ENCODE data around the gene PSMA7. TPM values are rescaled to one million over a fixed set of nuclear protein-coding genes. Genes with fewer than 3 reads are reported as not detected.
"Not testable (repeated sequence)": the region's sequence is repeated elsewhere in the genome, so short reads cannot be mapped to it uniquely, and the experiment has no call there.

PSMA7 gene
- total RNA-seq, 1 donor from 2014 or later, result 258 TPM

GRCh38 chr20:62156592-62157386, 13.6 kb upstream of the PSMA7 start:
- DNase-seq (ENCODE audit: low spot score), result no peak

DNA sequence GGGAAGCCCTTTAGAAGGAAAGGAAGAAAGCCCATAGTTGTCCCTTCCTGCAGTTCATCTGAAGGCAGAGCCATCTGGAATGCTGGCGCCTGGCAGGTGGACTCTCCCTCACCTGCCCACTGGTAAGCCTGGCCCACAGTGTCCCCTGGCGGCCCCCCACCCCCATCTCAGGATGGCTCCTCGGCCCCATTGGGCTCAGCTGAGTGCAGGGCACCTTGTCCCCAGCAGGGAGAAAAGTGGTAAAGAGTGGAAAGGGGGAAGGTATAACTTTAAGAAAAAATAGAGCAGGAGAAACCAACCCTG, 13.0 kb upstream of the PSMA7 start:
- DNase-seq (ENCODE audit: low spot score), result no peak

GRCh38 chr20:62155428-62156253, 12.4 kb upstream of the PSMA7 start:
- DNase-seq (ENCODE audit: low spot score), result no peak

- no peak for DNase-seq (ENCODE audit: low spot score)
Observed at GRCh38 chr20:62151835-62152364, 8.7 kb upstream of the PSMA7 start.

DNA sequence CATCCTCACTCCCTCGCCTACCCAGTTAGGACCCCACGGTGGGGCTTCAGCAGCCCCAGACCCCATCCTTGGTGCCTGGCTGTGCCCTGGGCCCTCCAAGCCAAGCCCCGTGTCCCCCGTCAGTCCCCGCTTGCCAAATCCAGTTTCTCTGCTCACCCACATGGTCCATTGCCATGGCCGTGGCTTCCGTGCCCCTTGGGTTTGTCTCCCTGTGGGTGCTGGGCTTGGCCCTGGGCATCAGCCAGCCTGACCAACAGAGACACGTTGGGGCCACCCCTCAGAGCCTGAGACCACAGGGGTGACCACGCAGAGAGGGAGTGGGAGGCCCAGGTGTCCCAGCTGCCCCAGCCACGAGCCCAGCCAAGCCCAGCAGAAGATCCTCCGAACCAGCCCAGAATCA, 8.0 kb upstream of the PSMA7 start:
- DNase-seq (ENCODE audit: low spot score), result no peak

GRCh38 chr20:62150310-62150575, 7.0 kb upstream of the PSMA7 start:
- no peak for DNase-seq (ENCODE audit: low spot score)

GRCh38 chr20:62149532-62150309, 6.5 kb upstream of the PSMA7 start:
- no peak for DNase-seq (ENCODE audit: low spot score)

- DNase-seq (ENCODE audit: low spot score), result no peak
Observed at GRCh38 chr20:62148908-62149314, 5.7 kb upstream of the PSMA7 start.

DNA sequence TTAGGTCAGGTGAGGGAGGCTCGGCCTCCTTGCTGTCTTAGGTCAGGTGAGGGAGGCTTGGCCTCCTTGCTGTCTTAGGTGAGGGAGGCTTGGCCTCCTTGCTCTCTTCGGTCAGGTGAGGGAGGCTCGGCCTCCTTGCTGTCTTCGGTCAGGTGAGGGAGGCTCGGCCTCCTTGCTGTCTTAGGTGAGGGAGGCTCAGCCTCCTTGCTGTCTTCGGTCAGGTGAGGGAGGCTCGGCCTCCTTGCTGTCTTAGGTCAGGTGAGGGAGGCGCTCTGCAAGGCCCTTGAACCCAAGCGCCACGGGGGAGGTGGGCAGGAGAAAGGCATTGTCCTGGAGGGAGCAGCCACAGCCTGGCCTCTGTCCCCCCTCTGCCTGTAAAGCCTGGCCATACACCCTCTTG, 5.2 kb upstream of the PSMA7 start:
- DNase-seq (ENCODE audit: low spot score), result not testable (repeated sequence)

GRCh38 chr20:62147528-62147927, 4.3 kb upstream of the PSMA7 start:
- no peak for DNase-seq (ENCODE audit: low spot score)

DNA sequence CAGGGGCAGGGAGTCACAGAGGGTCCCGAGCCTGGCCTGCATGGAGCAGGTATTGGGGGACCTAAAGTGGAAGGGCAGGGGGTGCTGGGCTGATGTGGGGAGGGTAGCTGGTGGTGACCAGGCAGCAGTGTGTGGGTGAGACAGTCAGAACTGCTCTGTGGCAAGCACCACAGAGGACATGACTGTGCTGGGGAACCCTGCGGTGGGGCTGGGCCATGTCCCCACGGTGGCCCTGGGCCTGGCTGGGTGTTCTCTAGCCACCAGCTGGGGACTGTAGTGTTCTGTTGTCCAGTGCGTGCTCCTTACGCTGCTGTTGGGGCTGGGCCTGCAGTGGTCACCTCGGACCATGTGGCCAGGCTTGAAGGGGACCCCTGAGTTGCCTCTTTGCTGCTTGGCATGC, 3.9 kb upstream of the PSMA7 start:
- no peak for DNase-seq (ENCODE audit: low spot score)

DNA sequence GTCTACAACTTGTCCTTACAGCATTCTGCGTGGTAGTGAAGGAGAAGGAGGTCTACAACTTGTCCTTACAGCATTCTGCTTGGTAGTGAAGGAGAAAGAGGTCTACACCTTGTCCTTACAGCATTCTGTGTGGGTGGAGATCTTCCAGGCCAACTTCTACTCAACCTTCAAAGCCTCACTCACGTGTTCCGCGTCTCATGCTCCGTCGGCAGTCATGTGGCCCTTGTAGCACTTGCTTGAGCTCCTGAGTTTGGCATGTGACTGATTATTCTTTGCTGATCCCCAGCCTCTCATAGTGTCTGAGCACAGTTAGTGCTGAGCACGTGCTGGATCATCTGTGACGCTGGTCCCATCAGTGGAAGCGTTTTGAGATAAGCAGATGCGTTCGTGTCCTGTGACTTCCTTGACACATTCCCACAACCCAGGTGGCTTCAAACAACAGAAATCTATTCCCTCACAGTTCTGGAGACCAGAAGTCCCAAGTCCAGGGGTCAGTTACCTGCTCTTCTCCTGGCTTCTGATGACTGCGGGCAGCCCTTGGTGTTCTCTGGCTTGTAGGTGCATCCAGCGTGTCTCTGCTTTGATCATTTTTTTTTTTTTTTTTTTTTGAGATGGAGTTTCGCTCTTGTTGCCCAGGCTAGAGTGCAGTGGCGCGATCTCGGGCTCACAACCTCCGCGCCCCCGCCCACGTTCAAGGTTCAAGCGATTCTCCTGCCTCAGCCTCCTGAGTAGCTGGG, 3.0 kb upstream of the PSMA7 start:
- DNase-seq (ENCODE audit: low spot score), result no peak

DNA sequence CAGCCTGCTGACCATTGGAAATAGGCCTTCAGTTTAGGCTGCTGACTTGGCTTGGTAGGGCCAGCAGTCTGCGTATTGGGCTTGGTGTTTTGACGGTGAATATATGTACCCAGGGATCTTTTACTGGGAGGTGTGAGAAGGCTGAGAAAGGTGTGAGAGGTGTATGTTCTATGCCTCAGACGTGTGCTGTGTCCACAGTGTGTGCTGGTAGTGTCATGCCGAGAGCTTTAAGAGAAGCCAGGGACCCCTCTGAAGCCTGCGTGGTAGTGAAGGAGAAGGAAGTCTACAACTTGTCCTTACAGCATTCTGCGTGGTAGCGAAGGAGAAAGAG, 2.5 kb upstream of the PSMA7 start:
- no peak for DNase-seq (ENCODE audit: low spot score)

GRCh38 chr20:62143957-62144825, 997 bp upstream of the PSMA7 start:
- no peak for DNase-seq (ENCODE audit: low spot score)

GRCh38 chr20:62142252-62143080, 728 bp downstream of the PSMA7 start:
- no peak for DNase-seq (ENCODE audit: low spot score)

GRCh38 chr20:62141397-62142251, 1.6 kb downstream of the PSMA7 start:
- no peak for DNase-seq (ENCODE audit: low spot score)

DNA sequence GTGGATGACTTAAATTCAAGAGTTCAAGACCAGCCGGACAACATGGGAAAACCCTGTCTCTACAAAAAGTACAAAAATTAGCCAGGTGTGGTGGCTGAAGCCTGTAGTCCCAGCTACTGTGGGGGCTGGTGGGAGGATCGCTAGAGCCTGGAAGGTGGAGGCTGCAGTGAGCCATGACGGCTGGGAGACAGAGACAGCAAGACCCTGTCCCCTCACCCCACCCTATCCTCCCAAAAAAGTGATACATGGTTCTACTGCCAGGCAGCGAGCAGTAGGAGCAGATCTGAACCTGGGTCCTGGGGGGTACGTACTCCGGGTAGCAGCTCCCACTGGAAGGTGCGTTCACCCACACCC, 2.2 kb downstream of the PSMA7 start:
- no peak for DNase-seq (ENCODE audit: low spot score)

DNA sequence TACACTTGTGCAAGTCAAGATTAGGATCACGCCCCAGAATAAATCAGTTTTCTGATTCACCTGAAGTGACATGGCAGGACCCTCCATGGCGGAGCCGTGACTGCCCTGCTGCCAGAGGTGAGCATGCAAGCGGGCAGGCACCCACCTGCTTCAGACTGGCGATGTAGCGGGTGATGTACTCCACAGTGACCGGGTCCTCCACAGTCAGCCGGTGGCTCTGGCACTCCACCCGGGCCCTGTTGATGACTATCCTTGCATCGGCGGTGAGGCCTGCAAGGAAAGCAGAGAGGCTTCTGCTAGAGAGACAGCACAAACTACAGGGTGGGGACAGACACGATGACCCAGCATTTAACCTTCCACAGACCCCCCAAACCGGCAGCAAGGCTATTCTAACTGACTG, 3.6 kb downstream of the PSMA7 start:
- DNase-seq (ENCODE audit: low spot score), result no peak

DNA sequence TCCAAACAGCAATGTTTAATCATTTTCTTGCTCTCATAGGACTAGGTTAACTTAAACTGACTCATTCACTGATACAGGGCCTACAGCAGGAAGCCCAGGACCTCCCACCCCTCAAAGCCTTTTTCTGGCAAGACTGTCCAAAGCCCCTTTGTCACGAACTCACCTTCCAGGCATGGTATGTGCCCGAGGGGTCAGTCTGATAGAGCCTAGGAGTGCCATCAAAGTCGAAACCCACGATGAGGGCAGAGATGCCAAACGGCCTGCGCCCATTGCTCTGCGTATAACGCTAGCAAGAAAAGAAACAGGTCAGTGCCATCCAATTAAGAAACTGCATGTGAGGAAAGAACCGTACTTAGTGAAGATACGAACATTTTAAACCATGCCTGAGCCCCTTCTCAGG, 4.3 kb downstream of the PSMA7 start:
- DNase-seq (ENCODE audit: low spot score), result no peak
